ENCODE results near the gene OSBPL6.

OSBPL6 gene

DNA sequence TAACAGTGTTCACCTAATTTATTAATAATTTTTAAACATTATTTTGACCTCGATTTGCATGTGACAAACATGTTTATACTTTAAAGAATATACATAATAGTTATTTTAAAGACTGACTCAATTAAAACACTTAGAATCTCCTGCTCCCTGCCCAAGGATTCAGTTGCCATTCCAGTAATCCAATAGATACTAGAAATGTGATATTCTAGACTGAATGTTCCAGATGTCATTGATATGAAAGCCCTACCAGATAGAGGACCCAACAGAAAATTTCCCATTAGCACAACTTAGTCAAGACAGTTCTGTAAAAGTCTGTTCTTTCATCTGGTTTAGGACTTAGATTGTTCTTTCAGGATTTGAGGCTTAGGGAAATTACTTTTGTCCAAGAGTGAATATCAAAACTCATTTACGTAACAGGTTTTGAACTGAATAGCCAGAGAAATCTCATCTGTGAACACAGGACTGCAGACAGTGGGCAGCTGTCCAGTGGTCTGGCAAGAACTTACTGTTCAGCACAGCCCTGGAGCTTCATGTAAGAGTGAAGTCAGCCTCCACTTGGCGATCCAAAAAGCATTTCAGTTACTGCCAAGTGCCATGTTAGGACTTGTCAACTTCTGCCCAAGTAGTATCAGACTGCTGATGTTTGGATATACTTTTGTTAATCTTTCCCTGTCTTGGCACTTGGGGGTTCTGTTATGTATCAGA lies 77.5 kb downstream of the OSBPL6 start:
- peak; percentile 67 for DNase-seq (ENCODE audit: low read depth)

DNA sequence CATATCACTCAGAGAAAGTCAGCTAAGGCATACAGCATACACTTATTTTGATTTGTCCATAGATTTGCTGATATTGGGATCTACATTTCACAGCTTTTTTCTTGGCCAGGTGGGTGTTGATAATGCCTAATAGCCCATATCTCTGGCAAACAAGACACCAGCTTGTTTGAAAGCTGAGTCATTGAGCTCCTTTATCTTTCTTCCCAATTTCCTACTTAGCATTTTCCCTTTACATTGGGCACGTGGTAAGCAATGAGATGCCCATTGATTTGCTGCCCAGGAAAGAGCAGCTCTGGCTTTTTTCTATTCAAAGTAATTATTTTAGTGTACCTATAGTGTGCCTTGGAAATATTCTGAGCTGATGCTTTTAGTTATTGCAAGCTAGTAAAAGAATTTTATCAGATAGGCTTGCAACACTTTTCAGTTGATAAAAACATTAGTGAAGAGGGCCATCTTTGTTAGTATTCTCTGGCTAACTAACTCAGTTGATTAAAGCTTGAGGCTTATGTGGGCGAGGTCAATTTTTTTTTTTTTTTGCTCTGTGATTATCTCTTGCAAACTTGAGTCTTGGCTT lies 79.6 kb downstream of the OSBPL6 start:
- DNase-seq (ENCODE audit: low read depth), result no peak

DNA sequence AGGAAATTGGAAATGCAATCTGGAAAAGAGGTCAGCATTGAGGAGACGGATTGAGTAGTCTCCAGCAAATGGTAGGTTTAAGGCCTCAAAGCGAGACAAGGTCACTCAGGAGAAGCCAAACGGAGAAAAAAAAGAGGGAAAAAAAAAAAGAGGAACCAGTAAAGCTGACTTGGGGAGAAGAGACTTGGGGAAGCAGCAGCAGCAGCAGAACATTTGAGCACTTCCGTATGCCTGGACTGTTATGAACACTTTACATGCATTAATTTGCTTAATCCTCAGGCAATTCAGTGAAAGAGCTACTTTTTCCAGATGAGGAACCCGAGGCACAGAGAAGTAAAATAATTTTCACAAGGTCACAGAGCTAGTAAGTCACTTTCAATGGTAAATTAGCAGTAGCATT lies 81.3 kb downstream of the OSBPL6 start:
- no peak for DNase-seq (ENCODE audit: low read depth)

DNA sequence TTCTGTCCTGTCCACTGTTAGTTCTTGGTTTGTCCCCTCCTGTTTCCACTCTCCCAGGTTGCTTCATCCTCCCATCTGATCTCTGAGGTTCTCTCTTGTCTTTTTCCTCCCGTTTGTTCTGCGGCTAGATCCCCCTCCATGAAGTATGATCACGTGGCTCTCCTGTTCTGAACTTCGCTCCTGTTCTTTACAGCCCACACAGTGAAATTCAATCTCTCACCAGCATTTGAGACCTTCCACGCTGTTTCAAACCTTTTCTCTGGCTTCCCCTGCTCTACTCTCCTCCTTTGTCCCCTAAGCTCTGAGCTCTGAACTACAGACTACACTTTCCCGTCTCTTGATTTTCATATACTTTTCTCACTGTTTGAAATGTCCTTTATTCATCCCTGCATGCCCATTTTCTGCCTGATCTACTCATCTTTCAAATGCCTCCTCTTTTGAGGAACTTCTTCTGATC lies 83.5 kb downstream of the OSBPL6 start:
- peak; percentile 81 for DNase-seq (ENCODE audit: low read depth)

DNA sequence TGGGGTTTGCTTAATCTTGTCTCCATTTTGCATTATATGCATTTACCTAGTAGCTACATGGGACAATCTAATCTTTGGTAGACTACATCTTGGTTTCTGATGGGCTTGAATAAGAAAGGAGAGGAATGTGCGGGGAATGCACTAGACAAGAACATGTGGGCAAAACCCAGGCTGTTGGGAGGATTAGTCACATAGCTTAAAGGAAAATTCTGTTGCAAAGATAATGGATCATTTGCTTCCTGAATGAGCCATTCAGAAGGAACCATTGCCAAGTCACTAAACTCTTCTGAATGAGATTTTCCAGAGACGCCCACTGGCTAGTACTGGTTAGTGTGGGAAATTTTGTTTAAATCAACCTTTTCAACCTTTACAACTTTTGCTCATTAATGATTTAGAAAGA lies 84.8 kb downstream of the OSBPL6 start:
- DNase-seq (ENCODE audit: low read depth), result peak; percentile 97

DNA sequence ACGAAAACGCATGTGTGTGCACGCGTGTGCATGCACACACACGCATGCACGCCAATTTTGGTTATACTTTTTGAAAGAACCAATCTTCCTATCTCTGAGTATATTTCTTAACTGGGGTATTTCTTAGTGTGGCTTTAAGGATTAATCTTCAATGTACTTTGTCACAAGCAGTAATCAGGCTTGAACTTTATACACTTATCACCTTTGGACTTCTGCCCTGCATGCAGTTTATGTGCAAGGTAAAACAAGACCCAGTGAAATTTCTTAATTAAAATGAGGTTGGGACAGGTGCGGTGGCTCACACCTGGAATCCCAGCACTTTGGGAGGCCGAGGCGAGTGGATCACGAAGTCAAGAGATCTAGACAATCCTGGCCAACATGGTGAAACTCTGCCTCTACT lies 85.3 kb downstream of the OSBPL6 start:
- no peak for DNase-seq (ENCODE audit: low read depth)

DNA sequence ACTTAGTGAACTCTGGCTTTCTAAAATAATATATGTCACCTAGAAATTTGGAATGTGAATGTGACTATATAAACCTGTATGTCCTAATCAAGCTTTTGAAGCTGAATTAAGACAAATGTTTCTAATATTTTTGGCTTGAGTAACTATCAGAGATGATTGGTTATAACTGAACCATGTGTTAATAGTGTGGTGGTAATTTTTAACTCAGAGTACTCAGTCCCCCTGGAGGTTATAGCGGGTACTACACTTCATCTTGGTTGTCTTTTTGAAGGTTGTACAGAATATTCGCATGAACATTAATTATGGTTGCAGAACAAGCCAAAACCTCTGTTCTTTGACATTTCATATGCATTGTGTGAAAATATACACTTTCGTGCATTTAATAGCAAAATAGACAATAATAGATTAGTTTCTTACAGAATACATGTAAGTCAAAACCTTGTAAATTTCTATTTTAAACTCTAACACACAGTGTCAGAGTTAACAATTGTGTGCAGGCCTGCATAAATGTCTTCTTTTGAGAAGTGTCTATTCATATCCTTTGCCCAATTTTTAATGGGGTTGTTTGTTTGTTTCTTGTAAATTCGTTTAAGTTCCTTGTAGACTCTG lies 86.0 kb downstream of the OSBPL6 start:
- peak; percentile 75 for DNase-seq (ENCODE audit: low read depth)

DNA sequence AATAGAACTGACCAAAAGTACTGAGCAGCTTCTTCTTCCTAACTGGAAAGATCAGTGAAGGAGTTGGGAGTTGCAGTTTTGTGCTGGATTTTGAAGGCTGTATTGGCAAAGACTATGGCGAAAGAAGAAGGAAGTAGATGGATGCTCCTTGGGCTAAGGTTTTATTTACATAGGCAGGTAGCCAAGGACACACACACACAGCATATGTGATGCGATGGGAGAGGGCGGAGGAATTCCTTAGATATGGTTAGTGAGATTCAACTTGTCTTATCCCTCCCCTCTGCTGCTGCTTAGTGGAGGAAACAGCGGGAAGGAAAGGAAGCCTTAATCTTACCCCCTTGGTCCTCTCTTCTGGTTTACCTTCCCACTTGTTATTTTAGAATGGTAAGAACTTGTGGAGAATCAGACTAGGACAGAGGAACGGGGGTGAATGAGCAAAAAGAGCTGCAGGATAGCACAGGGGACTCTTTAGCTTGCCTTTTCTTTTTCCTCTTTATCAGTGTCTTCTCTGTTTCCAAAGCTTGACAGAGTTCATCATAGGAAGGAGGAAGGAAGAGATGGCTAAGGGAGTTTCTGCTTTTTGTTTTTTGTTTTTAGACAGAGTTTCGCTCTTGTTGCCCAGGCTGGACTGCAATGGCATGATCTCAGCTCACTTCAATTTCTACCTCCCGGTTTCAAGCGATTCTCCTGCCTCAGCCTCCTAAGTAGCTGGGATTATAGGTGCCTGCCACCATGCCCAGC lies 87.9 kb downstream of the OSBPL6 start:
- DNase-seq (ENCODE audit: low read depth), result peak; percentile 98

DNA sequence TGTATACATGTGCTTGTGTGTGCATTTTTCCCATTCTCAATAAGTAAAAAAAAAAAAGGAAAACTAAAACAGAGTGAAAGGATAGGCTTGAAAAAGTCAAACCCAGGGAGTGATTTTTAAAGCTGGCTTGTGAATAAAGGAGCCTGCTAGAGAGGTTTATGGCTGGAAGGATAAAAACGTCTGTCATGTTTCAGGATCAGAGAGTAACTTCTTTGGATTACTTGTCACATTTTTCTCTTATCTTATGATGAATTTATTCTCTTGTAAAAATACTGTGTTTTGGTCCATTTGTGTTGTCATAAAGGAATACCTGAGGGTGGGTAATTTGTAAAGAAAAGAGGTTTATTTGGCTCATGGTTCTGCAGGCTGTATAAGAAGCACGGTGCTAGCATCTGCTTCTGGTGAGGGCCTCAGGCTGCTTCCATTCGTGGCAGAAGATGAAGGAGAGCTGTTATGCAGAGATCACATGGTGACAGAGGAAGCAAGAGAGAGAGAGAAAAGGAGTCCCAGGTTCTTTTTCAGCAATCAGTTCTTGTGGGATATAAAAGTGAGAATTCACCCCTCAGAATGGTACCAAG lies 89.1 kb downstream of the OSBPL6 start:
- DNase-seq (ENCODE audit: low read depth), result peak; percentile 71

DNA sequence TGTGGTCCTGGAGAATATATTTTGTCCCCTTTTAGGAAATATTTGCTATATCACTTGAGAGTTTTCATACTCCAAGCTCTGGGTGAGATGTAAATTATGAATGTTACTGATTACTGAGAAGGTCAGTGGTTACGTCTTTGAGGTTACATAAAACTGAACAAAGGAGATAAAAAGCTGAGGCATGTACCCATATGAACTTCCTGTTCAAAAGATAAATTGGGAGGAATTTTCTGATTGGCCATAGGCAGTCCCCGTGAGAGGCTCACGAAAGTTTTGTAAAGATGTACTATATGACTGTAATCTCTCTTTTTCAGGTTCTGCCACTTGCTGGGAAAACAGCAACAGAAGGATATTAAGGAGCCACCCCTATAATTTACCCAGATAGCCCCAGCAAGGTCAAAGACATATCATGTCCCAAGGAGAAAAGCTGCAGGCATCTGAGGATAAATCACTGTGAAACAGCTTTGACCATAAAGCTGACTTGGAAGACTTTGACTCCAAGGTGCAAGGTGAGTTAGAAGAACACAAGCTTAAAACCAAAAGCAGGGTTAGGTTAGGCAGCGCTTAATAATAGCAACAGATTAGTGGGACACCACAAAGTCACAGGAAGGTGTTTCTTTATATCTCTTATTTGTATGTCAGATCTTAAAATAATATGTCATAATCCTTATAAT lies 90.4 kb downstream of the OSBPL6 start:
- DNase-seq (ENCODE audit: low read depth), result peak; percentile 85

DNA sequence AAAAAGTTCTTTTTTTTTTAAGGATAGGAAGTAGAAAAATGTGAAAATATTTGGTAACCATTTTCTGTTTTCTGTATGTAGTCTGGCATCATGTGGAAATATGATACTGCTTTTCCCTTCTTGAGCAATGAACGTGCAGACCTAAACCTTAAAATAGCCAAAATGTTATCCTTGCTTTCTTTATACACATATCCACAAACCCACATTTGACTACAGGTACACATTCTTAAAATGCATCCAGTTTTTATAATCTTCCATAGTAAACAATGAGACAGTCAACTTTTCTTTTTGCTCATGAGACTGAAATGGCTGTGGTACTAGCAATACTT lies 90.9 kb downstream of the OSBPL6 start:
- no peak for DNase-seq (ENCODE audit: low read depth)

DNA sequence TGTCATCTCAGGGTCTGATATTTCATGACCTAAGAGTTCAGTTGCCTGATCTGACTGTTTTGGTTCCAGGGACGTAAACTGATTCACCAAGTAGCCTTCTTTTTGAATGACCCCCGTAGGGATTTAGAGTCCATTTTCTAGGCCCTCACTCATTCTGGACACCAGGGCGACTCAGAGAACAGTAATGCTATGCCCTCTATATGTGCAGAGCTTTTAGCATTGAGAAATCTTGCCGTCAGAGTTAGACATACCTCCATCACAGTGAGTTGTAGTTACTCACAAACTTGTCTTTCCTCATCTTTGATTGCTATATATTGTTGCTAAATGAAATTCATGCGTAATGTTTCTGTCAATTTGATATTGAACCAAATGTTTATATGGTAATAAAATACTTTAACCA lies 92.3 kb downstream of the OSBPL6 start:
- DNase-seq (ENCODE audit: low read depth), result no peak

DNA sequence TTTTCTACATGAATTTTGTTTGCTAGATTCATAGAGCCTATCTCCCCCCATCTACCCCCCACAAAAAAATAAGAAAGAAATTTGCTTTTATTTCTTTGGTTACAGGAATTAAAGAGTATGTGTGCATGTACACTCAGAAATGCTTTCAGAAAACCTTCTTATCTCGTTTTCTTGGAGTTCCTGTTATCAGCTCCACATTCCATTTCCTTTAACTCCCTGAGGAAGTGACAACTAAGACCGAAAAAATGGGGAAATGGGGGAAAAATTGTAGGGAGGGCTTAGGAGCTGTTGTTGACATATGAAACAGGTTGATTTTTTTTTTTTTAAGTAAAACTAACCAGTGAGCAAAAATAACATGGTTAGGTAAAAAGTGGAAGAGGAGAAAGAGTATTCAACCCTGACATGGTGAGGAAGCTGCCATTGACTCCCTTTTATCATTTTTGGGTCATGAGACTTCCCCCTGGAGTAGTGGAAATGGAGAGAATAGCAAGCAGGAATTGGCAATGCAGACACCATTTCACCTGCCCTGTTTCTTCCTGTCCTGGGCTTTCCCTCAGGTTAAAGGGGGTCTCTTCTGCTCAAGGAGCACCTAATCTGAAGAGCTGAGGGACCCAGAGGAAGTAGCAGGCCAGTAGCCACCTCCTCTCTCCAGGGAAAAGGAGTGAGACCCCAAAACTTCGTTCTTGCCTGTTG lies 93.5 kb downstream of the OSBPL6 start:
- DNase-seq (ENCODE audit: low read depth), result peak; percentile 72

DNA sequence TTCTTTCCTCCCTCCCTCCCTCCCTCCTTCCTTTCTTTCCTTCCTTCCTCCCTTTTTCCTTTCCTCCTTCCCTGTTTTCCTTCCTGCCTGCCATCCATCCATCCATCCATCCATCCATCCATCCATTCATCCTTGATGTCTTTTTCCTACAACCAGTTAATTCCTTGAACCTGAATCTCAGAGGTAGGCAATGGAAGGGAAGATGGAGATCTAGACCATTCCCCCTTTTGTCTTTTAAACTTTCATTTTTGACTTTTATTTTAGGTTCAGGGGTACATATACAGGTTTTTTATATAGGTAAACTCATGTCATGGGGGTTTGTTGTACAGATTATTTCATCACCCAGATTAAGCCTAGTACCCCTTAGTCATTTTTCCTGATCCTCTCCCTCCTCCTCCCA lies 97.4 kb downstream of the OSBPL6 start:
- no peak for DNase-seq (ENCODE audit: low read depth)

DNA sequence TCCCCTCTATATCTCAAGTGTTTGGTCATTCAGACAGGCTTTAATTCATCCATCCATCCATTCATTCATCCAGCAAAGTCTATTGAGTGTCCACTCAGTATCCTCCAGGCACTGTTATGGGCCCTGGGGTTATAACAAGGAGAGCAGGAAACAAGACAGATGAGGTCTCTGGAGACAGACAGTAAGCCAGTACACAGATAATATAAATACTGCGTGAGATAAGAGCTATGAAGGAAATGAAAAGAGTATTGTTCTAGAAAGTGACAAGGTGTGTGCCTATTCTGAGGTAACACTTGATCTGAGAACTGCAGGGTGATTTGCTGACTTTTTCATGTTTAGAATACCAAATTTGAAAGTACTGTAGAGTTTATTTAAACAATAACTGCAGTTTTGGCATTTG lies 98.3 kb downstream of the OSBPL6 start:
- no peak for DNase-seq (ENCODE audit: low read depth)

DNA sequence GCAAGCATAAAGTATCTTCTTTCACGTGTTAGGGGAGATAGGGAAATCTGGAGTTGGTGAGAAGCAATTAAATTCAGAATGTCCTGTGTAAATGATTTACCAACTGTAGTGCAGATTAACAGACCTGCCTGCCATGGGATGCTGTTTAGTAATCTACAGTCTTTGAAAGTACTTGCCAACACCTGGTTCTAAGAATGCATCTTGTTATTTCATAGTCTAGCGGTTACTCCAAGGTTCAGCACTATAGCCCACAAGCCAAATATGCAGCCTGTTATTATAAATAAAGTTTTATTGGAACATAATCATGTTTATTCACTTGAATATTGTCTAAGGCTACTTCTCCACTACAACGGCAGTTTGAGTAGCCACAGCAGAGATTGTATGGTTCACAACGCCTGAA lies 100.8 kb downstream of the OSBPL6 start:
- DNase-seq (ENCODE audit: low read depth), result no peak

DNA sequence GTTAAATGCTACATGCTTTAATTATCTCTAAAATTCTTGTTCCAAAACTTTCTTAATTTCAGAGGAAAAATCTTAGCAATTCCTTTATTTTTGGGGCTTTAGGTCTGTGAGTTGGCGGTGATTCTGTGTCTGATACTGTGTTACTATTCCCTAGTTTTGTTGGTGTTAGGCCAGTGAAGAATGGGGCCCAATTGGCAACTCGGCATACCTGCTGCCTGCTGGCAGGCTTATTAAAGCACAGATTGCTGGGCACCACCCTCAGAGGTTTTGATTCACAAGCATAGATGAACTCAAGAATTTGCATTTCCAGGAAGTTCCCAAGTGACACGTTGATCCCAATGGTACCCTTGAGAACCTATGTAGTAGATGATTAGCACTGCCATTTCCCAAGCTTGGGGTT lies 101.6 kb downstream of the OSBPL6 start:
- no peak for DNase-seq (ENCODE audit: low read depth)

DNA sequence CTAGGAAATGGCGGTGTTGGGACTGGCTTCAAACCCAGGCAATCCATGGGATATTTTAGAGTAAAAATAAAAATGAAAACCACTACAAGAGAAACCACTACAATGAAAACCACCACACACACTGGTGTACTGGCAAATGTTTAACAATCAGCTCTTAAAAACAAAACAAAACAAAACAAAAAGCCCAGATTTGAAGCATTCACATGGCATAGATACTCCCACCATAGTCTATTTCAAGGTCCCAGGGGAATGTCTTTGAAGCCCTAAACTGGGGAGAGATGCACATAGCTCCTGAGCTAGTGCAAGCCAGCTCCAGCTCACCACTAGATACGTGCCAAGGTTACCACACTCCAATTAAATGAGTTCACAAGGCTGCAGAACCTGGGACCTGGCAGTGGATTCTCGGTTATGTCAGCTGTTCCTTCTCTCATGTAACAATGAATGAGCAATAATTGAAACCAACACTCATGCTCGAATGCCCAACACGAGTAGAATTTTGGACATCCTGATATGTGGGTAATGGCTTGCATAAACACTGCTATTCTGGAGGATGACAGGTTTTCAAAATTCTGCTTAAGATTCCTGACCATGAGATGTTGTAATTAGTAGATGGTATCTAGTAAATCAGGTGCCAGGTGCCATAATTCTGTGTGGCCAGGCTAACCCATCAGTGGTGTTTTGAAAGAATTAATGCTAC lies 102.2 kb downstream of the OSBPL6 start:
- DNase-seq (ENCODE audit: low read depth), result no peak

DNA sequence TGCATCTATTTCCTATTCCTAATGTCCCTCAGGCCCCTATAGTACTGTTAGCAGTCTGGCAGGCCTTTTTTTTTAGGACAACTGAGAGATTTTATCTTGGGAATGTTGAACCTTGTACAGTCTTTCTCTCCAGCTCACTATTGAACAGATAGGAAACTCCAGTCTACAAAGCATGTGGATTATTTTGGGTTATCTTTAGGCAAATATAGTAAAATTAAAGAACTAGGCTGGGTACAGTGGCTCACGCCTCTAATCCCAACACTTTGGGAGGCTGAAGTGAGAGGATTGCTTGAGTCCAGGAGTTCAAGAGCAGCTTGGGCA lies 102.7 kb downstream of the OSBPL6 start:
- no peak for DNase-seq (ENCODE audit: low read depth)

DNA sequence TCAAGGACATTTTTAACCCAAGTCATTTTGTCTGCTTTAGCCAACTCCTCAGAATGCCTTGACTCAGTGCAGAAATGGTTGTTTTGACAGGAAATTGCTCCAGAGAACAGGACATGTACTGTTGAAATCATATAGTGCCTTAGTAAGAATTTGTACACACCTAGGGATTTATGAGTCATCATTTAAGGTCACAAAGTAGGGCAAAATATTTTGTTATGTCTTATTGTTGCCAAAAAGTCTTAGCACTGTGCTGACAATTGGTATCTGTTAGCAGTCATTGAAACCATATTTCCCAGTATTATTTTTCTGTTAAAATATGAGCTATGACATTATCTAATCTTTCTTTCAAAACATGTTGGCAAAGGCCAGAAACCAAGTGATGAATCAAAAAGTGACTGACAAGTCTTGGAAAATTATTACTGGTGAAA lies 104.5 kb downstream of the OSBPL6 start:
- DNase-seq (ENCODE audit: low read depth), result peak; percentile 89

DNA sequence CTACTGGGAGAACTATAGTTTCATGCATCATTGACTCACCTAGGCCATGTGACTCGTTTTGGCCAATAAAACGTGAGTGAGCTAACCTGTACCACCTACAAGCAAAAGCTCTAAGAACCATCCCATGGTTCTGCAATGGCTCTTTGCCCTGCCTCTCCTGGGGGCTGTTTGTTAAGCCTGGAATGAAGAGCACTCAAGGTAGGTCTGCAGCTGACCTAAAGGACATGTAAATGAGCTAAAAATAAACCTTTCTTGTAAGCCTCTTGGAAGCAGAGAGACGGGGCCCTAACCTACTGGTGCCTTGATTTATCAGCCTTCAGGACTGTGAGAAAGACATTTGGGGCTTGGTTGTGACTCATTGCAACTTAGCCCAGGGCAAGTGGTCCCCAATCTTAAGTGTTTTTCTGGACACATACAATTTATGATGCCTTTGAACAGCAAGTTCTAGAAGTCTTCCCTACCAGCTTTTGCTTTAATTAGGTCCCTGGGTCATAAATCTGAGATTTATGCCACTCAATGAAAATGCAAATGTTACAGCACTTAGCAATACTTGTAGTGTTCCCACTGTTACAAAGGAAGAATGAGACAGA lies 107.4 kb downstream of the OSBPL6 start:
- DNase-seq (ENCODE audit: low read depth), result no peak

Data from amniotic epithelial cell (primary cell).